Islet of Langerhans (tissue), 1 donor: ENCODE data around the gene TMEM106A.
"Not testable (repeated sequence)": the region's sequence is repeated elsewhere in the genome, so short reads cannot be mapped to it uniquely, and the experiment has no call there.

Experiments
- FAIRE-seq: peaks from one replicate; lab custom pipeline; 2011; peaks lifted over from hg19 to GRCh38; lab: Jason Lieb, UNC

The TMEM106A gene

GRCh38 chr17:43216369-43216761, 4.7 kb downstream of the TMEM106A start:
- no peak for FAIRE-seq

- no peak for FAIRE-seq
Observed at GRCh38 chr17:43216762-43217613, 5.3 kb downstream of the TMEM106A start.

GRCh38 chr17:43217614-43218087, 6.0 kb downstream of the TMEM106A start:
- FAIRE-seq: no peak

- FAIRE-seq: no peak
Observed at GRCh38 chr17:43219001-43219400, 7.3 kb downstream of the TMEM106A start.

- FAIRE-seq: no peak
Observed at GRCh38 chr17:43219746-43220380, 8.2 kb downstream of the TMEM106A start.

- no peak for FAIRE-seq
Observed at GRCh38 chr17:43220511-43221125, 8.9 kb downstream of the TMEM106A start.

GRCh38 chr17:43224146-43224705, 12.6 kb downstream of the TMEM106A start:
- no peak for FAIRE-seq

GRCh38 chr17:43226393-43226792, 14.7 kb downstream of the TMEM106A start:
- no peak for FAIRE-seq

- FAIRE-seq: not testable (repeated sequence)
Observed at GRCh38 chr17:43228020-43228782, 16.5 kb downstream of the TMEM106A start, which contains the start of gene CCDC200. CCDC200 (minus strand) TSS chr17:43228623; CDS start chr17:43228554, 69 bp downstream.

- not testable (repeated sequence) for FAIRE-seq
Observed at GRCh38 chr17:43231205-43232020, 19.7 kb downstream of the TMEM106A start.

GRCh38 chr17:43232021-43232699, 20.5 kb downstream of the TMEM106A start:
- not testable (repeated sequence) for FAIRE-seq

GRCh38 chr17:43233263-43233662, 21.6 kb downstream of the TMEM106A start:
- FAIRE-seq: not testable (repeated sequence)

- FAIRE-seq: not testable (repeated sequence)
Observed at GRCh38 chr17:43233877-43234276, 22.2 kb downstream of the TMEM106A start, which contains the start of gene RNU2-1. RNU2-1 (minus strand) TSS chr17:43233977.

GRCh38 chr17:43239597-43239996, 27.9 kb downstream of the TMEM106A start:
- not testable (repeated sequence) for FAIRE-seq

GRCh38 chr17:43240596-43241352, 29.1 kb downstream of the TMEM106A start:
- not testable (repeated sequence) for FAIRE-seq

- not testable (repeated sequence) for FAIRE-seq
Observed at GRCh38 chr17:43246456-43246855, 34.8 kb downstream of the TMEM106A start.
